SK-N-SH (cell line): ENCODE measurements around the gene CLN3. TPM values are rescaled to one million over a fixed set of nuclear protein-coding genes. Genes with fewer than 3 reads are reported as not detected.
"Not testable (repeated sequence)": the region's sequence is repeated elsewhere in the genome, so short reads cannot be mapped to it uniquely, and the experiment has no call there.

ENCODE experiments used
- CTCF ChIA-PET: fragments of 300-600, 350-600 bp; formaldehyde crosslinking; extraction: SDS; loops from one replicate; lab custom pipeline; 2021; lab: Yijun Ruan, JAX
- POLR2A ChIA-PET: fragments of 350-600 bp; sonication (Branson Sonifier 250); formaldehyde crosslinking; extraction: SDS; loops from one replicate; lab custom pipeline; 2020; ENCODE audit warnings: antibody characterized with exemption, inconsistent platforms; lab: Yijun Ruan, JAX
- DNase-seq: peaks from one replicate; pipeline ENCODE4 v3.0.0; 2012
- H2AFZ ChIP-seq: fragments of 200-600 bp; sonication (generic); 2 replicates; pipeline ENCODE4 v1.8.1; 2016; ENCODE audit warnings: antibody characterized with exemption, mild to moderate bottlenecking, low read depth
- H3F3A ChIP-seq: fragments of 200-600 bp; sonication (generic); replicated peaks from 2 replicates; pipeline ENCODE3; 2016; ENCODE audit warnings: antibody characterized with exemption, mild to moderate bottlenecking; ENCODE audit not compliant: insufficient read depth
- H3K27ac ChIP-seq, 2 experiments: fragments of 200-500 bp in 1 of 2; fragments of 200-600 bp in 1 of 2; sonication (Bioruptor generic) in 1 of 2; sonication (generic), shearing (Covaris generic) in 1 of 2; 2 replicates each; pipeline versions ENCODE4 v1.5.1 to v1.6.1; 2014 to 2016; ENCODE audit warnings: low read depth in 2 of 2, inconsistent platforms in 1 of 2, low read length in 1 of 2, mild to moderate bottlenecking in 1 of 2, mixed read lengths in 1 of 2
- H3K27me3 ChIP-seq: fragments of 200-600 bp; sonication (generic), shearing (Covaris generic); 2 replicates; pipeline ENCODE4 v1.6.1; 2016; ENCODE audit warnings: mixed run types; ENCODE audit not compliant: insufficient read depth
- H3K36me3 ChIP-seq, 2 experiments: fragments of 200-500 bp in 1 of 2; fragments of 200-600 bp in 1 of 2; sonication (Bioruptor generic) in 1 of 2; sonication (generic) in 1 of 2; replicated peaks in 1 of 2; 2 replicates each; pipeline versions ENCODE3 to v1.5.1; 2014 to 2016; ENCODE audit warnings: low read length in 1 of 2, mild to moderate bottlenecking in 1 of 2; ENCODE audit not compliant: insufficient read depth in 2 of 2, control insufficient read depth in 1 of 2
- H3K4me1 ChIP-seq, 2 experiments: fragments of 200-500 bp in 1 of 2; fragments of 200-600 bp in 1 of 2; sonication (Bioruptor generic) in 1 of 2; sonication (generic), shearing (Covaris generic) in 1 of 2; 2 replicates each; pipeline versions ENCODE4 v1.5.1 to v1.6.1; 2014 to 2016; ENCODE audit warnings: low read depth in 1 of 2, low read length in 1 of 2, mixed run types in 1 of 2; ENCODE audit not compliant: insufficient read depth in 2 of 2, control insufficient read depth in 1 of 2
- H3K4me2 ChIP-seq: fragments of 200-600 bp; sonication (generic), shearing (Covaris generic); 2 replicates; pipeline ENCODE4 v1.6.1; 2017; ENCODE audit warnings: mixed run types
- H3K4me3 ChIP-seq, 2 experiments: fragments of 200-500 bp in 1 of 2; fragments of 200-600 bp in 1 of 2; sonication (Bioruptor generic) in 1 of 2; sonication (generic), shearing (Covaris generic) in 1 of 2; 2 replicates each; pipeline versions ENCODE4 v1.5.1 to v1.8.1; 2014 to 2016; ENCODE audit warnings: low read depth in 2 of 2, inconsistent platforms in 1 of 2, low read length in 1 of 2, mild to moderate bottlenecking in 1 of 2, mixed read lengths in 1 of 2, moderate library complexity in 1 of 2
- H3K79me2 ChIP-seq: fragments of 200-600 bp; sonication (generic); 2 replicates; pipeline ENCODE4 v1.8.1; 2017; ENCODE audit warnings: mild to moderate bottlenecking; ENCODE audit not compliant: insufficient read depth
- H3K9ac ChIP-seq: fragments of 200-600 bp; sonication (generic); 2 replicates; pipeline ENCODE4 v1.6.1; 2017; ENCODE audit warnings: mixed run types
- H3K9me2 ChIP-seq: fragments of 200-600 bp; sonication (generic); 2 replicates; pipeline ENCODE4 v1.6.1; 2017; ENCODE audit warnings: mixed run types
- H3K9me3 ChIP-seq: fragments of 200-600 bp; sonication (generic); 2 replicates; pipeline ENCODE4 v1.6.1; 2017; ENCODE audit warnings: mixed run types, mild to moderate bottlenecking, moderate library complexity
- H4K20me1 ChIP-seq: fragments of 200-600 bp; sonication (generic); 2 replicates; pipeline ENCODE4 v1.6.1; 2017; ENCODE audit warnings: mild to moderate bottlenecking, mixed run types; ENCODE audit not compliant: insufficient read depth
- CHD2 ChIP-seq: fragments of 150-350 bp; IDR thresholded peaks from 2 replicates; pipeline ENCODE4 v1.6.1; 2018; ENCODE audit warnings: low read length; ENCODE audit not compliant: partially characterized antibody
- ELF1 ChIP-seq: IDR thresholded peaks from 2 replicates; pipeline ENCODE4 v1.4.0; 2012
- FOSL2 ChIP-seq: IDR thresholded peaks from 2 replicates; pipeline ENCODE4 v1.4.0; 2012; ENCODE audit warnings: low read depth, mild to moderate bottlenecking, moderate library complexity, borderline replicate concordance
- FOXJ3 ChIP-seq: sonication (generic); formaldehyde crosslinking; IDR thresholded peaks from 2 replicates; pipeline ENCODE4 v1.5.1; 2020; ENCODE audit warnings: mild to moderate bottlenecking, missing genetic modification reagents
- FOXM1 ChIP-seq: IDR thresholded peaks from 2 replicates; pipeline ENCODE4 v1.4.0; 2012; ENCODE audit warnings: low read depth, mild to moderate bottlenecking
- JUND ChIP-seq: IDR thresholded peaks from 2 replicates; pipeline ENCODE4 v1.4.0; 2012
- NFIC ChIP-seq: IDR thresholded peaks from 2 replicates; pipeline ENCODE4 v1.4.0; 2012; ENCODE audit warnings: borderline replicate concordance
- RCOR1 ChIP-seq: fragments of 150-350 bp; IDR thresholded peaks from 2 replicates; pipeline ENCODE4 v1.6.1; 2017; ENCODE audit warnings: antibody characterized with exemption, low read length
- SIN3A ChIP-seq: IDR thresholded peaks from 2 replicates; pipeline ENCODE4 v1.6.1; 2012; ENCODE audit warnings: low read depth, mild to moderate bottlenecking, low read length, moderate library complexity, borderline replicate concordance
- SMC3 ChIP-seq: IDR thresholded peaks from 2 replicates; pipeline ENCODE4 v1.6.1; 2012; ENCODE audit warnings: low read depth, low read length, improper control_type of control experiment
- TCF12 ChIP-seq: IDR thresholded peaks from 2 replicates; pipeline ENCODE4 v1.4.0; 2012
- TEAD4 ChIP-seq: IDR thresholded peaks from 2 replicates; pipeline ENCODE4 v1.4.0; 2012; ENCODE audit warnings: mild to moderate bottlenecking, borderline replicate concordance; ENCODE audit not compliant: insufficient read depth
- WGBS: methylation state at CpG from one replicate; pipeline ENCODE4 v1.1.6; 2017; ENCODE audit warnings: low lambda C conversion rate; 5-methylcytosine and 5-hydroxymethylcytosine counted together
- polyA plus RNA-seq, 3 experiments: library from polyadenylated mRNA; depleted of rRNA; stranded (reverse); fragments of >200 nt; gene quantifications; 2 replicates each; pipeline ENCODE4 v1.2.3, GENCODE V29; 2012
- TF ChIP-seq, protein P1 (sequence below): IDR thresholded peaks from 2 replicates; pipeline ENCODE4 v1.4.0; 2012; ENCODE audit warnings: low read depth, borderline replicate concordance
- TF ChIP-seq, protein P2 (sequence below): IDR thresholded peaks from 2 replicates; pipeline ENCODE4 v1.6.1; 2012; ENCODE audit warnings: mild to moderate bottlenecking, low read depth, low read length, moderate library complexity

Gene CLN3
- polyA plus RNA-seq, 1 of the 3 experiments (the other 2 are of a cell fraction) = 18.5 TPM

DNA sequence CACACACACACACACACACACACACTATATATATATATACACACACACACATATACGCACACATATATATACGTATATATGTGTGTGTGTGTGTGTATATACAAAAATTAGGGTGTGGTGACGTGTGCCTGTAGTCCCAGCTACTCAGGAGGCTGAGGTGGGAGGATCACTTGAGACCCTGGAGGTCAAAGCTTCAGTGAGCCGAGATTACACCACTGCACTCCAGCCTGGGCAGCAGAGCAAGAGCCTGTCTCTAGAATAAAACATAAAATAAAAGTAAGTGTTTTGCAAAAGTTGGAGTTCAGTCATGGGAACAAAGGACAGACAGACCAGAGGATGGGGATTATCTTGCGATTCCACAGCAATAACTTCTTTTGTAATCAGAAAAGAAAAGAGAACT lies 36.1 kb upstream of the CLN3 start:
- no peaks in the 10 kb centered on the region for H4K20me1 ChIP-seq
- WGBS = 79% methylated on average over 5 of the region's 5 CpGs
- POLR2A ChIA-PET = no interaction called here
- DNase-seq = no peak
- H3F3A ChIP-seq = no peaks in the 10 kb centered on the region
- no peak overlapping the region for H3K9ac ChIP-seq
- no peaks in the 10 kb centered on the region for H3K9me3 ChIP-seq
- H3K27me3 ChIP-seq = no peaks in the 10 kb centered on the region
- no peak overlapping the region for H3K4me3 ChIP-seq
- no peaks in the 10 kb centered on the region for H3K79me2 ChIP-seq
- CTCF ChIA-PET = no interaction called here
- H3K36me3 ChIP-seq = no peaks in the 10 kb centered on the region
- H3K9me2 ChIP-seq = no peaks in the 10 kb centered on the region
- H2AFZ ChIP-seq = no peak overlapping the region
- H3K4me1 ChIP-seq = no peaks in the 10 kb centered on the region
- no peak overlapping the region for H3K4me2 ChIP-seq
- no peak overlapping the region for H3K27ac ChIP-seq
- TF ChIP-seq, protein P1, sequence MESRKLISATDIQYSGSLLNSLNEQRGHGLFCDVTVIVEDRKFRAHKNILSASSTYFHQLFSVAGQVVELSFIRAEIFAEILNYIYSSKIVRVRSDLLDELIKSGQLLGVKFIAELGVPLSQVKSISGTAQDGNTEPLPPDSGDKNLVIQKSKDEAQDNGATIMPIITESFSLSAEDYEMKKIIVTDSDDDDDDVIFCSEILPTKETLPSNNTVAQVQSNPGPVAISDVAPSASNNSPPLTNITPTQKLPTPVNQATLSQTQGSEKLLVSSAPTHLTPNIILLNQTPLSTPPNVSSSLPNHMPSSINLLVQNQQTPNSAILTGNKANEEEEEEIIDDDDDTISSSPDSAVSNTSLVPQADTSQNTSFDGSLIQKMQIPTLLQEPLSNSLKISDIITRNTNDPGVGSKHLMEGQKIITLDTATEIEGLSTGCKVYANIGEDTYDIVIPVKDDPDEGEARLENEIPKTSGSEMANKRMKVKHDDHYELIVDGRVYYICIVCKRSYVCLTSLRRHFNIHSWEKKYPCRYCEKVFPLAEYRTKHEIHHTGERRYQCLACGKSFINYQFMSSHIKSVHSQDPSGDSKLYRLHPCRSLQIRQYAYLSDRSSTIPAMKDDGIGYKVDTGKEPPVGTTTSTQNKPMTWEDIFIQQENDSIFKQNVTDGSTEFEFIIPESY = no peak
- TF ChIP-seq SIN3A (no peak), NFIC (no peak), FOXJ3 (CRISPR knock-in tag) (no peak), FOXM1 (no peak), RCOR1 (no peak), FOSL2 (no peak), JUND (no peak), TEAD4 (no peak), CHD2 (no peak), TCF12 (no peak), SMC3 (no peak), ELF1 (no peak)
- TF ChIP-seq, protein P2, sequence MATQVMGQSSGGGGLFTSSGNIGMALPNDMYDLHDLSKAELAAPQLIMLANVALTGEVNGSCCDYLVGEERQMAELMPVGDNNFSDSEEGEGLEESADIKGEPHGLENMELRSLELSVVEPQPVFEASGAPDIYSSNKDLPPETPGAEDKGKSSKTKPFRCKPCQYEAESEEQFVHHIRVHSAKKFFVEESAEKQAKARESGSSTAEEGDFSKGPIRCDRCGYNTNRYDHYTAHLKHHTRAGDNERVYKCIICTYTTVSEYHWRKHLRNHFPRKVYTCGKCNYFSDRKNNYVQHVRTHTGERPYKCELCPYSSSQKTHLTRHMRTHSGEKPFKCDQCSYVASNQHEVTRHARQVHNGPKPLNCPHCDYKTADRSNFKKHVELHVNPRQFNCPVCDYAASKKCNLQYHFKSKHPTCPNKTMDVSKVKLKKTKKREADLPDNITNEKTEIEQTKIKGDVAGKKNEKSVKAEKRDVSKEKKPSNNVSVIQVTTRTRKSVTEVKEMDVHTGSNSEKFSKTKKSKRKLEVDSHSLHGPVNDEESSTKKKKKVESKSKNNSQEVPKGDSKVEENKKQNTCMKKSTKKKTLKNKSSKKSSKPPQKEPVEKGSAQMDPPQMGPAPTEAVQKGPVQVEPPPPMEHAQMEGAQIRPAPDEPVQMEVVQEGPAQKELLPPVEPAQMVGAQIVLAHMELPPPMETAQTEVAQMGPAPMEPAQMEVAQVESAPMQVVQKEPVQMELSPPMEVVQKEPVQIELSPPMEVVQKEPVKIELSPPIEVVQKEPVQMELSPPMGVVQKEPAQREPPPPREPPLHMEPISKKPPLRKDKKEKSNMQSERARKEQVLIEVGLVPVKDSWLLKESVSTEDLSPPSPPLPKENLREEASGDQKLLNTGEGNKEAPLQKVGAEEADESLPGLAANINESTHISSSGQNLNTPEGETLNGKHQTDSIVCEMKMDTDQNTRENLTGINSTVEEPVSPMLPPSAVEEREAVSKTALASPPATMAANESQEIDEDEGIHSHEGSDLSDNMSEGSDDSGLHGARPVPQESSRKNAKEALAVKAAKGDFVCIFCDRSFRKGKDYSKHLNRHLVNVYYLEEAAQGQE = no peak

DNA sequence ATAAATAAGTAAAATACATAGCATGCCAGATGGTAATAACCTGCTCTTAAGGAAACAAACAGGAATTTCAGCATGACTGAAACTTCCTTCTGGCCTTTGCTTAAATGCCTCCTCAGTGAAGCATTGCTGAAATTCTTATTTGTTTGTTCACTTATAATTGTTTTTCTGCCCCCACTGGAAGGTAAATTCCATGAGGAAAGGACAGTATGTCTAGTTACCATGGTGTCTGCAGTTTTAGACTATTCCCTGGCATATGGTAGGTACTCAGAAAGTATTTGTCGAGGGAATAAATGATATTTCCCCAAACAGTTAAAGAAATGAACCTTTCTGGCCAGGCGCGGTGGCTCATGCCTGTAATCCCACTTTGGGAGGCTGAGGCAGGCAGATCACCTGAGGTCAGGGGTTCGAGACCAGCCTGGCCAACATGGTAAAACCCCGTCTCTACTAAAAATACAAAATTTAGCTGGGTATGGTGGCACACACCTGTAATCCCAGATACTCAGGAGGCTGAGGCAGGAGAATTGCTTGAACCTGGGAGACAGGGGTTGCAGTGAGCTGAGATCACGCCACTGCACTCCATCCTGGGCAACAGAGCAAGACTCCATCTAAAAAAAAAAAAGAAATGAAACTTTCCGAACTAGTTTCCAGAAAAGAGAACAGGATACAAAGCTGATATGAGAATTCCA lies 35.4 kb upstream of the CLN3 start:
- H3K4me3 ChIP-seq, H3K36me3 ChIP-seq, CTCF ChIA-PET, DNase-seq, POLR2A ChIA-PET, H3K9me3 ChIP-seq, H2AFZ ChIP-seq, H3K27me3 ChIP-seq, H3K9me2 ChIP-seq, H3K4me1 ChIP-seq, H4K20me1 ChIP-seq, H3K27ac ChIP-seq, H3K4me2 ChIP-seq, H3K9ac ChIP-seq, H3F3A ChIP-seq, H3K79me2 ChIP-seq: not testable (repeated sequence)
- 87% methylated on average over 7 of the region's 7 CpGs for WGBS
